GM18499 (cell line): ENCODE results near the gene TNIP1.

Experiments
- ATAC-seq: cut with Tn5 transposase; IDR thresholded peaks from one replicate; pipeline ENCODE4 v1.9.1; 2021; ENCODE audit warnings: moderate number of reproducible peaks; ENCODE audit not compliant: insufficient read depth, unreplicated experiment

Gene TNIP1

DNA sequence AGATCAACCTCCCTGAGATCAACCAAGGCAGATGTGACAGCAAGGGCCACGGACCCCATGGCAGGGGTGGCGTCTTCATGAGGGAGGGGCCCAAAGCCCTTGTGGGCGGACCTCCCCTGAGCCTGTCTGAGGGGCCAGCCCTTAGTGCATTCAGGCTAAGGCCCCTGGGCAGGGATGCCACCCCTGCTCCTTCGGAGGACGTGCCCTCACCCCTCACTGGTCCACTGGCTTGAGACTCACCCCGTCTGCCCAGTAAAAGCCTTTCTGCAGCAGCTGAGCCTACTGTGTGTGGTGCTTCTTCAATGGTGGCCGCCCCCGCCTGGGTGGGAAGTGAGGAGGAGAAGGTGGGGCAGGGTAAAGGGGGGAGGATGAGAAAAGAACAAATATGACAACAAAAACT is 52.1 kb downstream of the TNIP1 start:
- ATAC-seq: no peak

DNA sequence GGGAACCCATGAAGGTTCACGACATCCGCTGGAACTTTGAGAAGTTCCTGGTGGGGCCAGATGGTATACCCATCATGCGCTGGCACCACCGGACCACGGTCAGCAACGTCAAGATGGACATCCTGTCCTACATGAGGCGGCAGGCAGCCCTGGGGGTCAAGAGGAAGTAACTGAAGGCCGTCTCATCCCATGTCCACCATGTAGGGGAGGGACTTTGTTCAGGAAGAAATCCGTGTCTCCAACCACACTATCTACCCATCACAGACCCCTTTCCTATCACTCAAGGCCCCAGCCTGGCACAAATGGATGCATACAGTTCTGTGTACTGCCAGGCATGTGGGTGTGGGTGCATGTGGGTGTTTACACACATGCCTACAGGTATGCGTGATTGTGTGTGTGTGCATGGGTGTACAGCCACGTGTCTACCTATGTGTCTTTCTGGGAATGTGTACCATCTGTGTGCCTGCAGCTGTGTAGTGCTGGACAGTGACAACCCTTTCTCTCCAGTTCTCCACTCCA is 52.8 kb downstream of the TNIP1 start:
- ATAC-seq: no peak

DNA sequence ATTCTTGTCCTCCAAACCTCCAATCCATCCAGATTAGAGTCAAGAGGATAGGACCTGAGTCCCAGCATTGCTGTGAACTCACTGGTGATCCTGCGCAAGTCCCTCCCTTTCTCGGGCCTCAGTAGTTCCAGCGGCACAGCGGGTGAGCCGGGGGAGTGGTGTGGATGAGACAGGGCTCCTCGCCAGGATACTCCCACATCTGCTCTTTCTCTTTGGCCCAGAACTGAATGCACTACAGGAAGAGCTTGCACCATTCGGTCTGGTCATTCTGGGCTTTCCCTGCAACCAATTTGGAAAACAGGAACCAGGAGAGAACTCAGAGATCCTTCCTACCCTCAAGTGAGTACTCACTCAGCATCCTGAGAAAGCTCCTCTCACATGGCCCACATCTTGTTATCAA is 54.2 kb downstream of the TNIP1 start:
- no peak for ATAC-seq

DNA sequence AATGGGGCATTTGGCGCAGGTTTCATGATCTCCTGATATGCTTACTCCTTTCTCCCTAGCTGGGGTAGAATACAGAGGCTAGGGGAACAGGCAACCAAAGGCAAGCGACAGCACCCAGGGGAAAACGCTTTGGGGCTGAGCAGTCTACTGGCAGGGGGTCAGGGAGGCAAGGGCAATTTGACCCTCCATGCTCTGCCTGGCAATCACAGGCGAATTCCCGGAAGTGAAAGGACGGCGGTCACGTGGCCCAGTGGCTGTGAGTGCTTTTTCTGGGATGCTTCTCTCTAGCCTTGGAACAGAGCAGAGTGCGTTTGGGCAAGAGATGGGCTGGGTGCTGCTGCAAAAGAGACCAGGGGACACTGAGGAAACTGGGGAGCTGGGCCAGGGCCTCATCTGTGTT is 54.7 kb downstream of the TNIP1 start:
- no peak for ATAC-seq

DNA sequence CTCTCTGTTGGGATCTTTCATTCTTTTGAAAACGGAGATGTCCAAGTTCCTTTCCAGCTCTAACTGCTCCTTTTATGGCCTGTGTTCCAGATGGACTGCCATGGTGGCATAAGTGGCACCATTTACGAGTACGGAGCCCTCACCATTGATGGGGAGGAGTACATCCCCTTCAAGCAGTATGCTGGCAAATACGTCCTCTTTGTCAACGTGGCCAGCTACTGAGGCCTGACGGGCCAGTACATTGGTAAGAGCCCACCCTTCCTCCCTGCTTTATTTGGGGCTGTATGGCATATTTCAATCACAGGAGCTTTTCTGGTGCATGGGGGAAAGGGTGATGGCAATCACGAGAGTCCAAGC is 55.6 kb downstream of the TNIP1 start:
- no peak for ATAC-seq

DNA sequence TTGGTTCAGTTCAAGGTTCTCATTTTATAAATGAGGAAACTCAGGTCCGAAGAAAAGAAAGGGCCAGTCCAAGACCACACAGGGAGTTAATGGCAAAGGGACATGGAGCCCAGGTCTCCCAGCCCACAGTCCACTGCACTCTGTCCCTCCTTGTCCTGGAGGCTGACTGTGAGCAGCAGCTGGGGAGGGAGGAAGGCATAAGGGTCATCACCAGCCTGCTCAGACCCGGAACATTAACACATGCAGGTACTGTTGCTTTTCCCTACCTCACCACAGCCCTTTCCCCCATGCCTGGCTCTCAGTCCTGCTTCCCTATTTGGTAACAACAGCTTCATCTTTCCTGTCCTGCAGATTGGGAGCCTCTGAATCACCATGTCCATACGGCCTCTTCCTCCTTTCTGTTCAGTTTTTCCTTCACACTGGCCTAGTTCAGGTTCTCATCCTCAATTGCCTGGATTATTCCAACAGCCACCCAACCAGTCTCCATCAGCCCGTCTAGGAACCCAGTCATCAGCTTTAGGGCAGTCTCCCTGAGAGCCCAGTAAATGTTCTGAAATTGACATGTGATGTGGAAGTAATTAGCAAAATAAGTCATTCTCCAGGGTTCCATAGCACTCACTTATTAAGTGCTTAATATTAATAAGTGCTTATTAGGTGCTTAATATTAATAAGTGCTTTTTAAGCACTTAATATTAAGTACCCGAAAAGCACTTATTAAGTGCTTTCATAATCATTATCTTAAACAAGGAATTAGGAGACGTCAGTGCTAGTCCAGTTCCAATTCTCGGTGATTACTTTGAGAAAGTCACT is 56.2 kb downstream of the TNIP1 start:
- ATAC-seq: no peak

DNA sequence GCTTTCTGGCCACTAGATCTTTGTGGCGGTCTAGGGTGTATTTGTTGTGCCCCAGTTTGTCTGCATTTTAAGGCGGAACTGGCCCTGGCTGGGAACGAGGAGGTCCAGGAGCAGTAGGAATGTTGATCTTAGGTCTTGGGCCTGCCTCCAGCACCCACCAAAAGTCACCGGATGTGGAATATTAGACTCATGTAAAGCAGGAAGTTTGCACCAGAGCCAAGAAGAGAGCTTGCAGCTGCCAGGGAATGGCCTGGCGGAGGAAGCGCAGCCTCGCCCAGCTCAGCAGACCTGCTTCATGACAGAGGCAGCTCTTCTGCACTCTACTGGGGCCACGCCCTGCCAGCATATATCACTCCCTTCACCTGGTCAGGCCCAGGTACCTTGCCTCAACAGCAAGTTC is 57.2 kb downstream of the TNIP1 start:
- no peak for ATAC-seq

DNA sequence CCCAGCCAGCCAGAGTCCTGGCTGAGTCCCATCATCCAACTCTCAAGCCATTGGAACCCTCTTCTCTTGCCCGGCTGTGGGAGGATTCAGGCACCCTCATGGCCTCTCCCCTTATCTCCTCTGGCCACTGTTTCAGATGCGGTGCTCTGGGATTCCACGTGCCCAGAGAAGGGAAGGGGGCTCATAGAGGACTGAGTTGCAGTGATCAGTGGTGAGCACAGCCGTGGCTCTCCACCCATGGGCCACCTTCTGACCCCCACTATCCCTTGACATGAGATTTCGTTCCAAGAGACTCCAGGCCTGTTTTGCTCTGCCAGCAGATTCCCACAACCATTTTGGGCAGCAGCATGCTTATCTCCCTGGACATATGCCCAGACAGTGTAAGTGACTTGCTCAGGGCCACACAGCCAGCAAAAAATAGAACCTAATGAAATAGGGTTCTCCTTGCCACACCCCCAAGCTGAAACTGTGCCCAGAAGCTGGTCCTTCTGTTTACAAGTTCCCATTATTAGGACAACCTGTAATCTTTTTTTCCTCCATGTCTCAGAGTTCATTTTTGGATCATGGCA is 57.7 kb downstream of the TNIP1 start:
- no peak for ATAC-seq

DNA sequence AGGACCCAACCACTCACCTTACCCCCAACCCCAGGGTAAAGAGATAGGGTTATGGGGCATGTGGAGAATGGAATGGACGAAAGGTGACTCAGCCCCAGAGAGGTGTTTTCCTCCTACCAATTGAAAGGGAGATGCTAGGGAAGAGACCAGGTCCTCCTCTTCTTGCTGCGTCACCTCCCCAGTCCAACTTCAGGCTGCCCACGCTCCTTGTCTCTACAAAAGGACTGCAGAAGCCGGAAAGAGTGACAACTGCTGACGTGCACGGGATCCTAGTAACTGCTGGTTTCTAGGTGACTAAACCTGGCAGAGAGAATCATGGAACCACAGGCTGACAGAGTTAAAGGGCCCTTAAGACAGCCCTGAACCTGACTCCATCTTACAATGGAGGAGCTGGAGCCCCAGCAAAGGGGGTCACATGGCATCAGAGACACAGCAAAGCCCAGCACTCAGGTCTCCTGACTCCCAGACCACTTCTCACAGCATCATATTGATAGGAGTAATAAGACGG is 58.3 kb downstream of the TNIP1 start:
- ATAC-seq: no peak

DNA sequence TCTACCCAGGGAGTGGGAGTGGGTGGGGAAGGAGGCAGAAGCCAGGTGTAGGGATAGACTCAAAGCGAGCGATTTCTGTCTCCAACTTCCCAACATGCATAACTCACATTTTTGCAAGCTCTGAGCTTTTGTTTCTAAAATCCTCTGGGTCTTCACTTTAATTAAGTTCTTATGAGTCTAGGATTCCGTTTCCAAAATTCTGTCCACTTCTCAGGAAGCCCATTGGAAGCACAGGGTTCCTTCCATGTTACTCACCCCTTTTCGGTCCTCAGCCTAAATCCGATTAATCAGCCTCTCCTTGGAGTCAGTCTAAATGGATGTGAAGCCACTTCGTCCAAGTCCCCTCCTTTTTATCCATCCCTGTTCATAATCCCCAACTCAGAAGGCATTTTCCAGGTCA is 59.1 kb downstream of the TNIP1 start:
- ATAC-seq: no peak

DNA sequence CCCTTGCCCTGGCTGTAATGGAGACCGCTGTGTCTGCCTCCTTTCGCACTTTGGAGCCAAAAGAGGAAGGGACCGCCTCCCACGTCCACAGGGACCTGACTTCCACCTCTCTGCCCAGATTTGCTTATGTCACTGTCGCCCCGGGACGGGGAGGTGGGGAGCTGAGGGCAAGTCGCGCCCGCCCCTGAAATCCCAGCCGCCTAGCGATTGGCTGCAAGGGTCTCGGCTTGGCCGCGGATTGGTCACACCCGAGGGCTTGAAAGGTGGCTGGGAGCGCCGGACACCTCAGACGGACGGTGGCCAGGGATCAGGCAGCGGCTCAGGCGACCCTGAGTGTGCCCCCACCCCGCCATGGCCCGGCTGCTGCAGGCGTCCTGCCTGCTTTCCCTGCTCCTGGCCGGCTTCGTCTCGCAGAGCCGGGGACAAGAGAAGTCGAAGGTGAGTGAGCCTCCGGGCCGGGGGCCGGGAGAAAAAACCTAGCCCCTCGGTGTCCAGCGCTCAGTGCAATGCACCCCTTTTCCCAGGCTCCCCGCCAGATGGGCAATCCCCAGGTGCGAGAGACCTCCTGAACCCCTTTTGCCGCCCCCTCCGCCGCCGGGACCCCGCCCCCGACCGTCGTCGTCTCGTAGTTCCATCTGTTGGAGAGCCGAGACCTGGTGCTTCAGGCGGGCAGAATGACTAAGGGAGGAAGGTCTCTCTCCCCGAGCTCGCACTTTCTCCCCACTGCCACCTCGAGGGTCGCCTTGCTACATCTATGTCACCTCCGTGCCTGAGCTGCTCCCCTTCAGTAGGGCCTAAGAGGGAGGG is 60.3 kb downstream of the TNIP1 start, which contains the start of gene GPX3:
GPX3 (plus strand) TSS at position 288 of the 807 bp plus-strand sequence; CDS start at position 352, 64 bp downstream.
- no peak for ATAC-seq

DNA sequence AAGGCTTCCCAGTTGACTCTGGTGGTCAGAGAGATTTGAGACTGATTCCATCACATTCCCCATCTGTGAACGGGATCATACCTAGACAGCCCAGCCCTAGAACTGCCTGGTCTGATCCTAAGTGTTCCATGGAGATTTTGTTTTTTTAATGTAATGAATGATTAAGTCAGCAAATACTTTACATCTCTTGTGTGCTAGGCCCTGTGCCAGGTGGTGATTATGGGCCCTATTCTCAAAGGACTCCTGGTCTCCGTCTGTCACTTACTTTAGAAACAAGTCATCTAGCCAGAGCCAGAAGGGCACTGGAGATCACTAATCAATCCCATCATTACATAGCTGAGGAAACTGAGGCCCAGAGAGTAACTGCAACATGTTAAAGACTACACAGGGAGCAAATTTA is 61.5 kb downstream of the TNIP1 start:
- no peak for ATAC-seq

DNA sequence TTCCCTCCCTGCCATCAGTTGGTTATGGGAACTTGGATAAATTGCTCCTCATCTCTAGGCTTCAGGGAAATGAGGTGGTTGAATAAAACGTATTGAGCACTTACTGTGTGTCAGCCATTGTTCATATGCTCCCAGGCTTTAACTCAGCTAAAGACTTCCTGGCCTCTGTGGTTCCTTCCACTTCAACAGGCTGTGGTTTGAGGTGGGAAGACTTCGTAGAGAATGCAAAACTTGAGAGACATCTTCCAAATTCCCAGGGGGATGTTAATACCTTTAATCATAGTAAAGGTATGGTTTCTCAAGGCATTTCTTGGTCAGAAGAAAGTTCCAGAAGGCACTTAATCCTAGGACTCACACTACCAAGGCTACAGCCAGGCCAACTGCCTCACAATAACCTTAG is 62.0 kb downstream of the TNIP1 start:
- ATAC-seq: no peak

DNA sequence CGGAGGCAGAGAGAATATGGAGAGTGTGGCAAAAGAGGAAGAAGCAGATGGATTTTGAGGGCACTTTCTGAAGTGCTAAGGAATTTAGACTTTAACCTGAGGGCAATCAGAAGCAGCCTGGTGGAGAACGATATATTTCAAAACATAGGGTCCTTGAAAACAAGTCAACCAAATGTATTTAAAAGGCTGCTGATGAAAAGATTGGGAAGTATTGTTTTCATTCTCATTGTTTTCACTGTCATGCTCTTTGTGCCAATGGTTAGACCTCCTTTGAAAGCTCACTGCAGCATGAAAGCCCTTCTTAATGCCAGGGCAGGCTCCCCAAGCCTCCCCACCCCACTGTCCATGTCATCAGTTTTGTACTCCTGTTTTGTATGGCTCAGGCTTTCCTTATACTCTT is 62.9 kb downstream of the TNIP1 start:
- ATAC-seq: no peak

DNA sequence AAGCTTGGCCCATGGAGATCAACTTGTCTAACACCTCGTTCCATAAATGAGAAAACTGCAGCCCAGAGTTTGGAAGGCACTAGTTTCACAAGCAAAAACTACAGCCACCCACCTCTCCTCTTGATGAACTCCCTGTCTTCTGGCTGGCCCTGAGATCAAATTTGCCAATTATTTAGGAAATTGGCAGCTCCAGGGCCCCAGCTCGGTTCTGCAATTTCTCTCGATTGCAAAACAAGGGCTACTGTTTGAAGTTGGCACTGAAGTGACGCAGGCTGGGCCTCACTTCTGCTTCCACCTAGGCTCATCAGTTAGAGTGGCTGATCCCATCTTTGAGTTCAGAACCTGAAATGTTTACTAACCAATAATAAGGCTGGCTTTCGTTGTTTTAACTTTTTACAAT is 64.1 kb downstream of the TNIP1 start:
- no peak for ATAC-seq

DNA sequence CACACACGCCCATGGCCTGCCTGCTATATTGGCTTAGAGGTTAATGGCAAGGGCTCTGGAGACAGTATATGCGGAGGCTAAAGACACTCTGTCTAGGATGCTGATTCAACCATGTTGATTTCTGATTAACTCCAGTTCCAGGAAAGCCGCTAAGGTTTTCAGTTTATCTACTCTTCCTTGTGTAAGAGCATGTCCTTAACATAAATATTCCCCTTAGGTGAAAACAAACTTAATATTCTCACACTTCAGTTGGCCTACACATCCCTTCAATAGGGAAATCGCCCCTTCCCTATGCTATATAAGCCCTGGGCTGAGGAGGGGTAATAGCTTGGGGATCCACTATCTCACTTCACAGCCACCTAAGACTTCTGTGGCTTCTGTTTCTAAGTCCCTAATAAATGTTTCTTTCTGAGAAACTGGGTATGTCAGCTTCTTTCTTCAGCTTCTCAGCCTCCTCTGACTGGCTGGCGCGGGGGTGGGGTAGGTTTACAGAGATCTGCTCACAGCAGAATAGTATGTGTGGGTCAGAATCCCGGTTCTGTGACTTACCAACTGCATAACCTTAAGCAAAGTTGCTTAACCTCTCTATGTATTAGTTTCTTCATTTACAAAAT is 64.8 kb downstream of the TNIP1 start:
- ATAC-seq: no peak

DNA sequence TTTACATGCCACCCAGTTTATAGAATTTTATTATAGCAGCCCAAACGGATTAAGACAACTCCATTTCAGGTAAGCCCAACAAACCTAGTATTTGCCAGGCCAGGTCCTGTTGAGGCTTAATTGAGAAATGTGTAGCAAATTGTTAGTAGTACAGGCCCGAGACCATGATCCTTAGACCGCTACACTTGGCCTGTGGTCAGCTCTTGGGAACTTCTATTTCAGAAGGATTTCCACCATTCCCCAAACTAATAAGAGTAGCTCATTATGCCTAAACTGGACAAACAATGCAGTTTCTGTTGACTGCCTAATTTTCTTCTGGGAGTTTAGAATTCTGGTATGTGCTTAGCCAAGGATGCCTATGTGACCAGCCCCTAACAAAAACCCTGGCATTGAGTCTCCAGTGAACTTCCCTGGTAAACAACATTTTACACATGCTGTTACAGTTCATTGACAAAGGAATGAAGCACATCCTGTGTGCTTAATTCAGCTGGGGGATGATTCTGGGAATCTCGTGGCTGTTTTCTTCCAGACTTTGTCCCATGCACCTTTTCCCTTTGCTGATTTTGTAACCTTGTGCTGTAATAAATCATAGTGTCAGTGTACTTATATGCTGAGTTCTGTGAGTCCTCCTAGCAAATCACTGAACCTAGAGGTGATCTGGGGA is 66.0 kb downstream of the TNIP1 start:
- no peak for ATAC-seq

DNA sequence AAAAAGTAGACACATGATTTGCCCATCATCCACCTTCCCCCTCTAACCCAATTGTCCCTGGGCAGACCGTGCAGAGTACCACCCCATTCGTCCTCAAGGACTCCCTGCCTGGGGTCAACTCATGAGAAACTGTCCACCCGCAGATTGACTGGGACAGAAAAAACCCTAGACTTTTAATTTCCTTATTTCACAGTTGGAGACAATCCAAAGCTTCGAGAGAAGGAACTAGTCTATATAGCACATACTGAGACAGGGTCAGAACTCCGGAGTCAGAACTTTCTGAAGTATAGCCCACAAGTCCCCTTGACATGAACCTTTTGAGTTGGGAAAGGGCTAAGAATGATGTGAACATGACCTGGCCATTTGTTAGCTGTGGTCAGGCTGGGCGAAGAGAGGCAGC is 68.0 kb downstream of the TNIP1 start:
- ATAC-seq: no peak

DNA sequence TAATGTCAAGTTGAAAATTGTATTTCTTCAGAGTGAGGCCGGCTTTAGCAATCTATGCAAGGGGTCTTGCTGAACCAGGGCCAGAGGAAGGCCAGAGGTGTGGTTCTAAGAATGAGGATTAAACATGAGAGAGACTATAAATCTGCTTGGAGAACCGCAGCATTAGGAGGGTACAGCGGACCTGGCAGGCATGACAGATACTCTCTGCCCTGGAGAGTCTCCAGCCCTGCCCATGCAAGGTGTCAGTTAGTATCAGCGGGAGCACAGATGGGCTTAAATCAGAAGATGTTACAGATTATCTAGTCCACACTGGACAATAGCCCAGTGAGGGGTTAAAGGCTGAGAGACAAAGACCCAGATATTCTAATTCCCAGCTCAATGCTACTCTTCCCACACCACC is 71.9 kb downstream of the TNIP1 start:
- no peak for ATAC-seq

DNA sequence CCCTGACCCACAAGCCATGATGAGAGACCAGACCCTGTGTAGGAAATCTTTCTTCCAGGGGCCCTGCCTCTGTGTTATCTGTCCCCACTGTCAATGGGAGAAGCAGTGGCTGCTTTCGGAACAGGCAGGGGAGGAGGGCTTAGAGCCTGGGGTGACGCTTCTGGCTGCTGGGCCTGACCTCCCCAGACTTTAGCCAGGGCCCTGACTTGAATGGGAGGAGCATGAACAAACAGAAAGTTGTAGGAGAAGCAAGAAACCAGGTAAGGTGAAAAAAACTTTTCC is 72.7 kb downstream of the TNIP1 start:
- no peak for ATAC-seq
